H1 (cell line): ENCODE measurements around the gene GYPE. TPM values are rescaled to one million over a fixed set of nuclear protein-coding genes. Genes with fewer than 3 reads are reported as not detected.
"Not testable (repeated sequence)": the region's sequence is repeated elsewhere in the genome, so short reads cannot be mapped to it uniquely, and the experiment has no call there.

ENCODE experiments used
- CTCF ChIA-PET: fragments of 300-600 bp; sonication (Branson Sonifier 250); formaldehyde crosslinking; loops from one replicate; lab custom pipeline; 2021; ENCODE audit not compliant: partially characterized antibody; lab: Charles Lee
- POLR2A ChIA-PET: fragments of 300-600 bp; sonication (Branson Sonifier 250); formaldehyde crosslinking; loops from one replicate; lab custom pipeline; 2021; ENCODE audit warnings: inconsistent platforms; ENCODE audit not compliant: partially characterized antibody; lab: Charles Lee
- DNase-seq, 2 experiments: peaks; one replicate each; pipeline versions ENCODE4 v3.0.0 to v3.0.0-alpha.2; 2010 to 2022; ENCODE audit warnings: low spot score in 2 of 2, low read depth in 1 of 2, mixed read lengths in 1 of 2
- FAIRE-seq: peaks from 2 replicates; lab custom pipeline; 2011; peaks lifted over from hg19 to GRCh38; lab: Jason Lieb, UNC
- H2AFZ ChIP-seq: 2 replicates; pipeline ENCODE4 v1.8.1; 2012; ENCODE audit warnings: low read length, inconsistent platforms
- H2AK5ac ChIP-seq: 2 replicates; pipeline ENCODE4 v1.6.1; 2013; ENCODE audit warnings: low read depth, low read length
- H2BK120ac ChIP-seq: replicated peaks from 2 replicates; pipeline ENCODE3; 2013; ENCODE audit warnings: low read depth, low read length, inconsistent platforms
- H2BK12ac ChIP-seq: 2 replicates; pipeline ENCODE4 v1.6.1; 2013; ENCODE audit warnings: low read depth, low read length
- H2BK15ac ChIP-seq: 2 replicates; pipeline ENCODE4 v1.6.1; 2013; ENCODE audit warnings: low read length
- H2BK20ac ChIP-seq: 2 replicates; pipeline ENCODE4 v1.6.1; 2013; ENCODE audit warnings: low read length
- H2BK5ac ChIP-seq: 2 replicates; pipeline ENCODE4 v1.6.1; 2013; ENCODE audit warnings: low read depth, low read length
- H3K14ac ChIP-seq: 2 replicates; pipeline ENCODE4 v1.6.1; 2013; ENCODE audit warnings: inconsistent platforms; ENCODE audit not compliant: insufficient read length
- H3K18ac ChIP-seq: 2 replicates; pipeline ENCODE4 v1.6.1; 2013; ENCODE audit warnings: low read length; ENCODE audit errors: extremely low read depth
- H3K23ac ChIP-seq: 2 replicates; pipeline ENCODE4 v1.6.1; 2013; ENCODE audit warnings: inconsistent platforms; ENCODE audit not compliant: insufficient read length
- H3K23me2 ChIP-seq: 2 replicates; pipeline ENCODE4 v1.6.1; 2013; ENCODE audit warnings: low read depth, low read length
- H3K27ac ChIP-seq: 2 replicates; pipeline ENCODE4 v1.6.1; 2011; ENCODE audit warnings: low read depth, low read length, inconsistent platforms
- H3K27me3 ChIP-seq, 4 experiments: replicated peaks in 1 of 4; 1 replicate in 1 of 4; 2 replicates in 3 of 4; pipeline versions ENCODE4 v1.6.1 to v1.8.1; 2011 to 2013; ENCODE audit warnings: low read length in 3 of 4, mild to moderate bottlenecking in 3 of 4, inconsistent platforms in 2 of 4, mixed read lengths in 2 of 4, moderate library complexity in 1 of 4; ENCODE audit not compliant: control insufficient read depth in 3 of 4, insufficient read depth in 3 of 4; ENCODE audit errors: extremely low read depth in 1 of 4
- H3K36me3 ChIP-seq, 4 experiments: 2 replicates each; pipeline versions ENCODE4 v1.6.1 to v1.8.1; 2011 to 2013; ENCODE audit warnings: mild to moderate bottlenecking in 4 of 4, low read length in 3 of 4, moderate library complexity in 2 of 4, control low read depth in 1 of 4, inconsistent platforms in 1 of 4; ENCODE audit not compliant: insufficient read depth in 4 of 4, control insufficient read depth in 2 of 4
- H3K4ac ChIP-seq: replicated peaks from 2 replicates; pipeline ENCODE3; 2013; ENCODE audit warnings: low read length, low read depth, mixed read lengths, inconsistent platforms; ENCODE audit not compliant: insufficient read length
- H3K4me1 ChIP-seq, 4 experiments: replicated peaks in 1 of 4; 1 replicate in 1 of 4; 2 replicates in 3 of 4; pipeline versions ENCODE4 v1.6.1 to v1.8.1; 2011 to 2013; ENCODE audit warnings: low read length in 3 of 4, inconsistent platforms in 2 of 4, mixed read lengths in 1 of 4; ENCODE audit not compliant: insufficient read depth in 4 of 4, control insufficient read depth in 3 of 4
- H3K4me2 ChIP-seq, 2 experiments: 2 replicates each; pipeline versions ENCODE4 v1.6.1 to v1.8.1; 2011 to 2013; ENCODE audit warnings: low read depth in 2 of 2, low read length in 2 of 2, control low read depth in 1 of 2, inconsistent platforms in 1 of 2, mild to moderate bottlenecking in 1 of 2; ENCODE audit not compliant: insufficient read depth in 1 of 2
- H3K4me3 ChIP-seq, 4 experiments: fragments of 200-600, 300-600 bp in 1 of 4; sonication (generic), shearing (Covaris generic), sonication (Bioruptor Twin) in 1 of 4; 2 replicates each; pipeline versions ENCODE4 v1.5.1 to v1.8.1; 2011 to 2016; ENCODE audit warnings: low read length in 4 of 4, low read depth in 3 of 4, control low read depth in 2 of 4, inconsistent platforms in 2 of 4, mild to moderate bottlenecking in 2 of 4, mixed read lengths in 1 of 4, moderate library complexity in 1 of 4; ENCODE audit not compliant: insufficient read depth in 2 of 4; ENCODE audit errors: extremely low read depth in 1 of 4
- H3K56ac ChIP-seq: replicated peaks from 2 replicates; pipeline ENCODE3; 2013; ENCODE audit warnings: low read depth, mild to moderate bottlenecking, mixed read lengths, low read length, inconsistent platforms; ENCODE audit not compliant: insufficient read length
- H3K79me1 ChIP-seq: 2 replicates; pipeline ENCODE4 v1.6.1; 2013; ENCODE audit warnings: low read depth, low read length, control low read depth
- H3K79me2 ChIP-seq, 2 experiments: 2 replicates each; pipeline versions ENCODE4 v1.6.1 to v1.8.1; 2012 to 2013; ENCODE audit warnings: low read length in 2 of 2, mild to moderate bottlenecking in 2 of 2, inconsistent platforms in 1 of 2; ENCODE audit not compliant: insufficient read depth in 2 of 2, control insufficient read depth in 1 of 2
- H3K9ac ChIP-seq, 4 experiments: replicated peaks in 1 of 4; 1 replicate in 1 of 4; 2 replicates in 3 of 4; pipeline versions ENCODE4 v1.6.1 to v1.8.1; 2011 to 2013; ENCODE audit warnings: low read depth in 3 of 4, low read length in 3 of 4, control low read depth in 2 of 4, mild to moderate bottlenecking in 2 of 4, moderate library complexity in 2 of 4, inconsistent platforms in 1 of 4; ENCODE audit errors: extremely low read depth in 1 of 4
- H3K9me3 ChIP-seq, 2 experiments: 2 replicates each; pipeline versions ENCODE4 v1.6.1 to v1.8.1; 2012 to 2013; ENCODE audit warnings: mild to moderate bottlenecking in 2 of 2, moderate library complexity in 2 of 2, control low read depth in 1 of 2, inconsistent platforms in 1 of 2, low read depth in 1 of 2, low read length in 1 of 2, mixed read lengths in 1 of 2; ENCODE audit not compliant: insufficient read depth in 2 of 2
- H4K20me1 ChIP-seq, 2 experiments: replicated peaks in 1 of 2; 2 replicates each; pipeline versions ENCODE3 to v1.8.1; 2011 to 2013; ENCODE audit warnings: inconsistent platforms in 2 of 2, low read length in 2 of 2, mild to moderate bottlenecking in 1 of 2; ENCODE audit not compliant: insufficient read depth in 2 of 2, control insufficient read depth in 1 of 2
- H4K5ac ChIP-seq: 2 replicates; pipeline ENCODE4 v1.6.1; 2013; ENCODE audit warnings: low read length, low read depth, mixed read lengths, inconsistent platforms; ENCODE audit not compliant: insufficient read length
- H4K8ac ChIP-seq: 2 replicates; pipeline ENCODE4 v1.8.0; 2013; ENCODE audit warnings: mild to moderate bottlenecking, moderate library complexity, low read length, inconsistent platforms; ENCODE audit not compliant: insufficient read depth; ENCODE audit errors: extremely low read depth
- H4K91ac ChIP-seq: replicated peaks from 2 replicates; pipeline ENCODE3; 2013; ENCODE audit warnings: low read length, mixed read lengths, inconsistent platforms; ENCODE audit not compliant: insufficient read length
- WGBS, 2 experiments: shearing (Covaris generic) in 1 of 2; methylation state at CpG; one replicate each; pipeline versions ENCODE4 v1.1.6 to v1.1.7; 2013 to 2015; ENCODE audit warnings: low lambda C conversion rate in 2 of 2, mixed read lengths in 2 of 2, inconsistent platforms in 1 of 2, low coverage in 1 of 2, missing lambda C conversion rate in 1 of 2; ENCODE audit not compliant: insufficient replicate concordance in 2 of 2, insufficient coverage in 1 of 2, insufficient read length in 1 of 2; ENCODE audit errors: extremely low coverage in 1 of 2, missing lambda C conversion rate in 1 of 2; 5-methylcytosine and 5-hydroxymethylcytosine counted together
- polyA plus RNA-seq, 7 experiments: library from polyadenylated mRNA; depleted of rRNA in 3 of 7; stranded (reverse) in 5 of 7; unstranded in 2 of 7; fragments of >200 nt in 5 of 7; fragments of 200-250 nt in 2 of 7; gene quantifications; 1 replicate in 5 of 7; 2 replicates in 1 of 7; 4 replicates in 1 of 7; pipeline versions ENCODE4 v1.2.1 to v1.2.3, GENCODE V29; 2011 to 2013; ENCODE audit warnings: missing spikeins in 2 of 7, mixed read lengths in 2 of 7
- total RNA-seq: library from RNA; stranded (reverse); fragmentation: NEBNext Ultra II Directional; extraction: Animal tissue kit (Norgen Biotek cat#: 25700); gene quantifications from 2 replicates; pipeline ENCODE4 v1.2.1, GENCODE V29; 2021

The GYPE gene
- total and polyA plus RNA-seq, 2 of the 8 experiments (the other 6 are each of a cell fraction or from before 2014, with no cell fraction given): not detected

GRCh38 chr4:143912478-143912877 lies 7.1 kb upstream of the GYPE start:
- H3K4ac ChIP-seq, H4K91ac ChIP-seq, H3K4me2 ChIP-seq, H4K5ac ChIP-seq, H4K20me1 ChIP-seq, H3K14ac ChIP-seq, H3K36me3 ChIP-seq, H3K9me3 ChIP-seq, H2BK15ac ChIP-seq, H3K79me1 ChIP-seq, POLR2A ChIA-PET, H3K23me2 ChIP-seq, H2BK120ac ChIP-seq, H2AFZ ChIP-seq, DNase-seq, FAIRE-seq, H3K23ac ChIP-seq, H3K27me3 ChIP-seq, H2BK5ac ChIP-seq, H3K9ac ChIP-seq, H3K27ac ChIP-seq, H3K18ac ChIP-seq, H2BK20ac ChIP-seq, H2AK5ac ChIP-seq, H3K79me2 ChIP-seq, H3K4me3 ChIP-seq, H2BK12ac ChIP-seq, H4K8ac ChIP-seq, CTCF ChIA-PET, H3K4me1 ChIP-seq, H3K56ac ChIP-seq: not testable (repeated sequence)
- 86% methylated on average over 1 of the region's 2 CpGs; no CpG with 5 or more reads in 1 of the 2 experiments for WGBS, 2 experiments
